ENCODE data around the gene TRABD2B.

- TF ChIP-seq, protein P1, sequence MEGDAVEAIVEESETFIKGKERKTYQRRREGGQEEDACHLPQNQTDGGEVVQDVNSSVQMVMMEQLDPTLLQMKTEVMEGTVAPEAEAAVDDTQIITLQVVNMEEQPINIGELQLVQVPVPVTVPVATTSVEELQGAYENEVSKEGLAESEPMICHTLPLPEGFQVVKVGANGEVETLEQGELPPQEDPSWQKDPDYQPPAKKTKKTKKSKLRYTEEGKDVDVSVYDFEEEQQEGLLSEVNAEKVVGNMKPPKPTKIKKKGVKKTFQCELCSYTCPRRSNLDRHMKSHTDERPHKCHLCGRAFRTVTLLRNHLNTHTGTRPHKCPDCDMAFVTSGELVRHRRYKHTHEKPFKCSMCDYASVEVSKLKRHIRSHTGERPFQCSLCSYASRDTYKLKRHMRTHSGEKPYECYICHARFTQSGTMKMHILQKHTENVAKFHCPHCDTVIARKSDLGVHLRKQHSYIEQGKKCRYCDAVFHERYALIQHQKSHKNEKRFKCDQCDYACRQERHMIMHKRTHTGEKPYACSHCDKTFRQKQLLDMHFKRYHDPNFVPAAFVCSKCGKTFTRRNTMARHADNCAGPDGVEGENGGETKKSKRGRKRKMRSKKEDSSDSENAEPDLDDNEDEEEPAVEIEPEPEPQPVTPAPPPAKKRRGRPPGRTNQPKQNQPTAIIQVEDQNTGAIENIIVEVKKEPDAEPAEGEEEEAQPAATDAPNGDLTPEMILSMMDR (IDR thresholded peaks at IDR 0.05 in 4 of 5, conservative IDR thresholded peaks at IDR 0.05 in 1 of 5): no peak
- no peak for TF ChIP-seq POLR2A (IDR thresholded peaks at IDR 0.05)
Observed at GRCh38 chr1:47865881-47866535, 131.2 kb downstream of the TRABD2B start.
